Activated CD4-positive, alpha-beta T cell treated with anti-CD3 and anti-CD28 coated beads, Interleukin-2, amount 50 U/mL, for 16 hours (primary cell): Measurements from ENCODE around the gene LRRC37A3.
"Not testable (repeated sequence)": the region's sequence is repeated elsewhere in the genome, so short reads cannot be mapped to it uniquely, and the experiment has no call there.

Experiments
- DNase-seq: peaks from one replicate; pipeline ENCODE4 v3.0.0-alpha.2; 2020

Gene LRRC37A3

DNA sequence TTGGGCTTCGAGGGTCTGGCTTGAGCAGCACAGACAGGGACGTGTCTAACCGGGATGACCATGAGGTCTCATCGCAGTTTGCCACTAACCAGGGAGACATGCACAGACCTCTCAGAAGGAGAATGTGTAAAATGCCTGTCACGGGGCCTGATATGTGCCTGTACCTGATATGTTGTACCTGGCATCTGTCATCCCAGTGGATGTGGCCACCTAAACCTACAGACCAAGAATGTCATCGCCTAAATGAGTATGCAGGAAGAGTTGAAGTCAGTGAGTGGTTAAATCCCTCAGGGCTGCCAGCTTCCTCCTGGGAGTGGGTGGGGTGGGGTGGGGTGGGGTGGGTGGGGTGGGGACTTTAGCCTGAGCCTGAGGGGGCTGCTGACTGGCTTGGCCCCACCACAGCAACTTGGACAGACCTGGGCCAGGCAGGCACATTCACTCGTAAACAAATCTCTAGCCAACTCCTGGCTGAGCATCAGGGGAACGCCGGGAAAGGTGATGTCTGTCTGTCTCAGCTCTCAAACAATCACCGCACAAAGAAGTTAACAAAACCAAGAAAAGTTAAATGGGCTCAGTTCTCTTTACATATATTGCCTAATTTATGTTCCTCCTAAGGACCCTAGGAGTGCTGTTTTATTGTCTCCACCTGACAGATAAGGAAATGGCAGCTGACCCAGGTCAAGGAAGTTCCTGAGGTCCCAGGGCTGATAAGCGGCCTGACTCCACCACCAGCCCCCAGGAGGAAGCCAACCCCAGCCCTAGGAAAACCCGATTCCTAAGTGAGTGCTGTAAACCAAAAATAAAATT, 89.3 kb downstream of the LRRC37A3 start:
- not testable (repeated sequence) for DNase-seq

DNA sequence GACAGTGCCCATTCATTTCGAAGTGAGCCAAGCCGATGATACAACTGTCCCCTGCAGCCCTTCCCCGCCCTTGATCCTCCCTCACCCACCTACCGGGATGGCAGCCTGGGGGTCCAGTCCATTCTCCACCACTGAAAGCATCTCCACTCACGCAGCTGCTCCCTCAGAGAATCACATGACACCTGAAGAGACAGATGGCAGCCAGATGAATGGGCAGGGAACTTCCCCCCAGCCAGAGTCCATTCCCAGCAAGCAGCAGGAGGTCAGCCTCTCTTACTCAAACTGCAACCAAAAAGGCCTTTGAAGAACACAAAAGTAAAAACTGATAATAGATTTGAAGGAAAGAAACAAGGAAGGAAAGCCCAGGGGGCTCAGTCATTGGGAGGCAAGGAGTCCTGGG, 90.2 kb downstream of the LRRC37A3 start:
- DNase-seq = not testable (repeated sequence)

- not testable (repeated sequence) for DNase-seq
Measured at GRCh38 chr17:64818904-64819303, 100.4 kb downstream of the LRRC37A3 start.

DNA sequence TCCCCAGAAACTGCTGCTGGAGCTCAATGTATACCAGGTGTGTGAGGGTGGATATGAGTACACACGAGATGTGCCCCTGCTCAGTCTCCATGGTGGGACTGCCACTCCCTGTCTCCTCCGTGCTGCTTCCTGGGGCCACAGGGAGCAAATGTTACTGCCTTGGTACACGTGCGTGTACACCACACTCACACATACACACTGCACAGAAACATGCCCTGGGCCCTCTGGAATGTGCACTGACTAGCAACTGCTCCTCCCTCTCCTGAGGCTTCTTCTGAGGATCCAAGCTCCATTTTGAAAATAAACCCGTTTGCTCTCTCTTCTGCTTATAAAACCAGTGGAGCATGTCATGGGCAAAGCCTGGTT, 103.5 kb downstream of the LRRC37A3 start:
- DNase-seq = not testable (repeated sequence)

GRCh38 chr17:64814993-64815832, 104.1 kb downstream of the LRRC37A3 start:
- DNase-seq = not testable (repeated sequence)

DNA sequence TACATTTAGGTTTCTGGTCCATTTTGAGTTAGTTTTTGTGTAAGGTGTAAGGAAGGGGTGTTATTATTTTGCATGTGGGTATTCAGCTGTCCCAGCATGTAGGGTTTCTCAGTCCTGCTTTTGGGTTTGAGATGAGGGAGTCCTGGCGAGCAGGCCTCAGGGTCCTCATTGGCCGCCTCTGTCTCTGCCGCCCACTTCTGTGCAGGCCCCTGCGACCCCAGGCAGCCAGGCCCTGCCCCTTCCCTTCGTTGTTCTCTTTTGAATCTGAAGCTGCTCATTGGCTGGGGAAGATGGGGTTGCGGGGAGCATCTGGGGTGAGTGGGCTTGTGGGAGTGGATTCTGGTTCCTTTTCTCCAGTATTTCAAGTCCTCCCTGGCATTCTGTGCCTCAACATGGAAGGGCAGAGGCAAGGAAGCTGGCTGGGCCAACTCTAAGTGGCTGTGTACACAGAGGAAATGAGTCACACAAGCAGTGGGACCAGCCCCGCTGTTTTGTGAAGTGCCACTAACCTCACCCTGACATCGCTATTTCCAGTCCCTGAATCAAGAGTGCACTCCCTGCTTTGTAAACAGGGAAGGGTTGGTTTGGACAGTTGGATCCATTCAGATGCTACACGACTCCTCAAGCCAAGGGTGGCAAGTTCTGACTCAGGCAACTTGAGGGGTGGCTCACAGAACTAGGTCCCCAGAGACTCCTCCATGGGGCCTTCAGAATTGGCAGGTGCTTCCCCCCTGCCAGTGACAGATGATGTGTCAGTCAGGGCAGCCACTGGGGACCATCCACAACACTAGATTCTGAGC, 110.9 kb downstream of the LRRC37A3 start:
- peak; percentile 64 for DNase-seq
